Fibroblast of skin of back (primary cell): ENCODE measurements around the gene LRFN3. TPM values are rescaled to one million over a fixed set of nuclear protein-coding genes. Genes with fewer than 3 reads are reported as not detected.
A peak's percentile ranks its signal among the peaks of the same experiment; 100 is the strongest.
"Not testable (repeated sequence)": the region's sequence is repeated elsewhere in the genome, so short reads cannot be mapped to it uniquely, and the experiment has no call there.

Source experiments
- DNase-seq: peaks from one replicate; pipeline ENCODE4 v3.0.0-alpha.2; 2013
- polyA plus RNA-seq, 2 experiments: library from polyadenylated mRNA; unstranded; fragments of 120-200 nt; gene quantifications; one replicate each; pipeline ENCODE4 v1.2.1, GENCODE V29; 2013; ENCODE audit not compliant: insufficient read length in 2 of 2

Gene LRFN3
- polyA plus RNA-seq (2013, experiment 1 of 2; ENCODE audit: insufficient read length): 22.4 TPM
- 20.1 TPM for polyA plus RNA-seq (2013, experiment 2 of 2; ENCODE audit: insufficient read length)

GRCh38 chr19:35935911-35936737, at the start of gene LRFN3:
Gene LRFN3, plus strand, starts transcription at chr19:35936374. Its CDS starts 3,052 bp downstream, at chr19:35939426.
- DNase-seq: peak; percentile 79

GRCh38 chr19:35887197-35887596, 49.0 kb upstream of the LRFN3 start:
- DNase-seq: no peak

- no peak for DNase-seq
Observed at GRCh38 chr19:35888398-35888797, 47.8 kb upstream of the LRFN3 start.

- DNase-seq: no peak
Observed at GRCh38 chr19:35889370-35890112, 46.6 kb upstream of the LRFN3 start.

- no peak for DNase-seq
Observed at GRCh38 chr19:35890113-35890650, 46.0 kb upstream of the LRFN3 start.

- DNase-seq: not testable (repeated sequence)
Observed at GRCh38 chr19:35891819-35892218, 44.4 kb upstream of the LRFN3 start.

- DNase-seq: no peak
Observed at GRCh38 chr19:35894342-35894741, 41.8 kb upstream of the LRFN3 start.

- DNase-seq: no peak
Observed at GRCh38 chr19:35895911-35896642, 40.1 kb upstream of the LRFN3 start.

- no peak for DNase-seq
Observed at GRCh38 chr19:35896643-35897040, 39.5 kb upstream of the LRFN3 start.

GRCh38 chr19:35897706-35898451, 38.3 kb upstream of the LRFN3 start:
- DNase-seq: no peak

GRCh38 chr19:35898499-35898809, 37.7 kb upstream of the LRFN3 start:
- no peak for DNase-seq

- DNase-seq: peak; percentile 79
Observed at GRCh38 chr19:35899547-35900214, 36.5 kb upstream of the LRFN3 start.

GRCh38 chr19:35901055-35901644, 35.0 kb upstream of the LRFN3 start:
- DNase-seq: peak; percentile 69

GRCh38 chr19:35901854-35902661, 34.1 kb upstream of the LRFN3 start, which contains the start of gene HCST:
Gene HCST, plus strand, starts transcription at chr19:35902529. Its CDS starts 65 bp downstream, at chr19:35902594.
- peak; percentile 27 for DNase-seq

- DNase-seq: no peak
Observed at GRCh38 chr19:35902870-35903475, 33.2 kb upstream of the LRFN3 start.

GRCh38 chr19:35903550-35904179, 32.5 kb upstream of the LRFN3 start:
- DNase-seq: peak; percentile 76

- DNase-seq: no peak
Observed at GRCh38 chr19:35904311-35905068, 31.7 kb upstream of the LRFN3 start.

GRCh38 chr19:35905178-35905727, 30.9 kb upstream of the LRFN3 start:
- no peak for DNase-seq
